IMR-90 (cell line): ENCODE data around the gene SDK1. TPM values are rescaled to one million over a fixed set of nuclear protein-coding genes. Genes with fewer than 3 reads are reported as not detected.

Source experiments
- ATAC-seq: fragments of 200-7000 bp; cut with Tn5 transposase; 2 replicates; pipeline ENCODE4 v1.9.1; 2020; ENCODE audit warnings: low read depth, mild to moderate bottlenecking, moderate library complexity
- BruUV-seq: library from RNA; stranded (reverse); fragments of 400-500 nt; replicated peaks from 2 replicates; lab custom pipeline; 2021; lab: Mats Ljungman, UMichigan
- CTCF ChIA-PET: fragments of 300-600 bp; formaldehyde crosslinking; extraction: SDS; loops from one replicate; lab custom pipeline; 2021; ENCODE audit warnings: antibody characterized with exemption; lab: Yijun Ruan, JAX
- POLR2A ChIA-PET: fragments of 300-600 bp; sonication (Branson Sonifier 250); formaldehyde crosslinking; loops from one replicate; lab custom pipeline; 2022; ENCODE audit warnings: antibody characterized with exemption; ENCODE audit not compliant: unreplicated experiment; lab: Charles Lee
- DNase-seq: peaks from one replicate; pipeline ENCODE4 v3.0.0; 2013
- H2AFZ ChIP-seq: replicated peaks from 2 replicates; pipeline ENCODE3; 2013; ENCODE audit warnings: low read length, mild to moderate bottlenecking; ENCODE audit not compliant: poor library complexity
- H2AK5ac ChIP-seq: 2 replicates; pipeline ENCODE4 v1.6.1; 2013; ENCODE audit warnings: low read depth, low read length, inconsistent platforms
- H2AK9ac ChIP-seq: replicated peaks from 2 replicates; pipeline ENCODE3; 2013; ENCODE audit warnings: mild to moderate bottlenecking, low read depth, low read length, moderate library complexity; ENCODE audit not compliant: poor library complexity
- H2BK120ac ChIP-seq: 2 replicates; pipeline ENCODE4 v1.6.1; 2013; ENCODE audit warnings: low read depth, low read length, inconsistent platforms
- H2BK15ac ChIP-seq: 3 replicates; pipeline ENCODE4 v1.6.1; 2013; ENCODE audit warnings: low read depth, low read length, inconsistent platforms
- H2BK20ac ChIP-seq: 2 replicates; pipeline ENCODE4 v1.6.1; 2013; ENCODE audit warnings: low read depth, mild to moderate bottlenecking, inconsistent platforms, low read length, moderate library complexity
- H2BK5ac ChIP-seq: 2 replicates; pipeline ENCODE4 v1.6.1; 2013; ENCODE audit warnings: mild to moderate bottlenecking, low read depth, low read length, inconsistent platforms; ENCODE audit not compliant: poor library complexity, severe bottlenecking
- H3K14ac ChIP-seq: replicated peaks from 2 replicates; pipeline ENCODE4 v1.6.1; 2013; ENCODE audit warnings: low read depth, low read length, inconsistent platforms
- H3K18ac ChIP-seq: 2 replicates; pipeline ENCODE4 v1.6.1; 2013; ENCODE audit warnings: low read depth, low read length, control low read depth
- H3K23ac ChIP-seq: 2 replicates; pipeline ENCODE4 v1.6.1; 2013; ENCODE audit warnings: low read depth, low read length, inconsistent platforms
- H3K27ac ChIP-seq: 2 replicates; pipeline ENCODE4 v1.5.1; 2013; ENCODE audit warnings: mild to moderate bottlenecking, control low read depth, low read length; ENCODE audit not compliant: insufficient read depth
- H3K27me3 ChIP-seq: 2 replicates; pipeline ENCODE4 v1.6.1; 2013; ENCODE audit warnings: low read length; ENCODE audit not compliant: control insufficient read depth, insufficient read depth
- H3K36me3 ChIP-seq: 2 replicates; pipeline ENCODE4 v1.6.1; 2013; ENCODE audit warnings: low read length, mixed read lengths; ENCODE audit not compliant: control insufficient read depth, insufficient read depth
- H3K4ac ChIP-seq: 2 replicates; pipeline ENCODE4 v1.6.1; 2013; ENCODE audit warnings: low read depth, low read length, inconsistent platforms
- H3K4me1 ChIP-seq: 2 replicates; pipeline ENCODE4 v1.6.1; 2013; ENCODE audit warnings: low read length, mixed read lengths; ENCODE audit not compliant: control insufficient read depth, insufficient read depth
- H3K4me2 ChIP-seq: 2 replicates; pipeline ENCODE4 v1.6.1; 2013; ENCODE audit warnings: low read depth, mild to moderate bottlenecking, control low read depth, low read length, moderate library complexity
- H3K4me3 ChIP-seq: 2 replicates; pipeline ENCODE4 v1.5.1; 2013; ENCODE audit warnings: low read depth, mild to moderate bottlenecking, control low read depth, low read length, moderate library complexity; ENCODE audit not compliant: insufficient read depth
- H3K56ac ChIP-seq: 2 replicates; pipeline ENCODE4 v1.6.1; 2013; ENCODE audit warnings: low read length, inconsistent platforms; ENCODE audit not compliant: insufficient read depth; ENCODE audit errors: extremely low read depth
- H3K79me1 ChIP-seq, 2 experiments: 2 replicates each; pipeline ENCODE4 v1.6.1; 2013; ENCODE audit warnings: low read length in 2 of 2, inconsistent platforms in 1 of 2, low read depth in 1 of 2
- H3K9ac ChIP-seq: 2 replicates; pipeline ENCODE4 v1.6.1; 2013; ENCODE audit warnings: low read depth, low read length, control low read depth
- H3K9me1 ChIP-seq: 2 replicates; pipeline ENCODE4 v1.6.1; 2013; ENCODE audit warnings: low read length, inconsistent platforms; ENCODE audit not compliant: insufficient read depth
- H3K9me3 ChIP-seq: 2 replicates; pipeline ENCODE4 v1.6.1; 2013; ENCODE audit warnings: low read length; ENCODE audit not compliant: control insufficient read depth, insufficient read depth
- H4K20me1 ChIP-seq: 2 replicates; pipeline ENCODE4 v1.6.1; 2013; ENCODE audit warnings: low read length, inconsistent platforms; ENCODE audit not compliant: insufficient read depth
- H4K5ac ChIP-seq: 2 replicates; pipeline ENCODE4 v1.6.1; 2013; ENCODE audit warnings: mild to moderate bottlenecking, low read depth, low read length, control low read depth
- H4K8ac ChIP-seq, 2 experiments: 2 replicates each; pipeline ENCODE4 v1.6.1; 2013; ENCODE audit warnings: low read depth in 2 of 2, low read length in 2 of 2, control low read depth in 1 of 2, inconsistent platforms in 1 of 2
- H4K91ac ChIP-seq: 2 replicates; pipeline ENCODE4 v1.6.1; 2013; ENCODE audit warnings: low read depth, low read length, inconsistent platforms; ENCODE audit not compliant: insufficient read depth
- BHLHE40 ChIP-seq: fragments of 150-350 bp; IDR thresholded peaks from 2 replicates; pipeline ENCODE4 v1.6.1; 2016; ENCODE audit warnings: mild to moderate bottlenecking, low read depth, low read length
- CEBPB ChIP-seq: IDR thresholded peaks from 2 replicates; pipeline ENCODE4 v1.6.1; 2012; ENCODE audit warnings: low read depth, low read length, improper control_type of control experiment
- CHD1 ChIP-seq: IDR thresholded peaks from 2 replicates; pipeline ENCODE4 v1.6.1; 2012; ENCODE audit warnings: low read depth, low read length, improper control_type of control experiment
- FOS ChIP-seq: fragments of 150-350 bp; IDR thresholded peaks from 2 replicates; pipeline ENCODE4 v1.6.1; 2016; ENCODE audit warnings: low read depth, low read length
- MAFK ChIP-seq: IDR thresholded peaks from 2 replicates; pipeline ENCODE4 v1.6.1; 2012; ENCODE audit warnings: low read depth, low read length, improper control_type of control experiment
- MAZ ChIP-seq: IDR thresholded peaks from 2 replicates; pipeline ENCODE4 v1.6.1; 2012; ENCODE audit warnings: low read depth, mild to moderate bottlenecking, low read length, improper control_type of control experiment, moderate library complexity, borderline replicate concordance
- MXI1 ChIP-seq: IDR thresholded peaks from 2 replicates; pipeline ENCODE4 v1.6.1; 2012; ENCODE audit warnings: low read depth, mild to moderate bottlenecking, low read length, moderate library complexity, borderline replicate concordance
- NFE2L2 ChIP-seq: fragments of 150-350 bp; IDR thresholded peaks from 2 replicates; pipeline ENCODE4 v1.6.1; 2016; ENCODE audit warnings: low read depth, mild to moderate bottlenecking, low read length
- POLR2A ChIP-seq: IDR thresholded peaks from 2 replicates; pipeline ENCODE4 v1.6.1; 2012; ENCODE audit warnings: mild to moderate bottlenecking, low read depth, low read length
- RAD21 ChIP-seq: IDR thresholded peaks from 2 replicates; pipeline ENCODE4 v1.6.1; 2012; ENCODE audit warnings: low read length, improper control_type of control experiment
- RFX5 ChIP-seq: IDR thresholded peaks from 2 replicates; pipeline ENCODE4 v1.8.0; 2012; ENCODE audit warnings: low read depth, mild to moderate bottlenecking, low read length, moderate library complexity
- WGBS, 2 experiments: methylation state at CpG; one replicate each; pipeline versions ENCODE4 v1.1.5 to v1.1.7; 2013; ENCODE audit warnings: missing lambda C conversion rate in 2 of 2; ENCODE audit not compliant: insufficient read length in 1 of 2; ENCODE audit errors: extremely low coverage in 2 of 2; 5-methylcytosine and 5-hydroxymethylcytosine counted together
- dilution Hi-C: fragments of 300-500 bp; cut with HindIII; formaldehyde crosslinking; loops from one replicate; pipeline ENCODE4 v1.14.3; 2018; ENCODE audit warnings: low sequenced_read_pairs; ENCODE audit not compliant: unreplicated experiment
- in situ Hi-C: fragments of 300-500 bp; cut with MboI; formaldehyde crosslinking; loops from 3 replicates; pipeline ENCODE4 v1.14.3; 2019; ENCODE audit warnings: low sequenced_read_pairs, inconsistent platforms, mixed read lengths
- intact Hi-C: fragments of 100-400 bp; cut with micrococcal nuclease; formaldehyde crosslinking; loops from 2 replicates; pipeline ENCODE4 v1.10.0; 2022
- polyA plus RNA-seq, 3 experiments: library from polyadenylated mRNA; depleted of rRNA; stranded (reverse); fragments of >200 nt; gene quantifications; 2 replicates each; pipeline ENCODE4 v1.2.3, GENCODE V29; 2012; ENCODE audit warnings: low replicate concordance in 1 of 3
- total RNA-seq: library from RNA; depleted of rRNA; stranded (reverse); fragments of >200 nt; gene quantifications from 2 replicates; pipeline ENCODE4 v1.2.3, GENCODE V29; 2012
- TF ChIP-seq, protein P1 (sequence below): fragments of 150-350 bp; IDR thresholded peaks from 2 replicates; pipeline ENCODE4 v1.6.1; 2016; ENCODE audit warnings: low read depth, mild to moderate bottlenecking, low read length, moderate library complexity, borderline replicate concordance
- TF ChIP-seq, protein P2 (sequence below): conservative IDR thresholded peaks from 2 replicates; pipeline ENCODE4 v1.5.1; 2012; ENCODE audit warnings: mild to moderate bottlenecking, low read depth, low read length, improper control_type of control experiment
- TF ChIP-seq, protein P3 (sequence below): fragments of 150-350 bp; IDR thresholded peaks from 2 replicates; pipeline ENCODE4 v1.6.1; 2017; ENCODE audit warnings: mild to moderate bottlenecking, antibody characterized with exemption, low read length, low read depth

The SDK1 gene
- total and polyA plus RNA-seq, 2 of the 4 experiments (the other 2 are of a cell fraction), result 1.5 to 1.6 TPM

DNA sequence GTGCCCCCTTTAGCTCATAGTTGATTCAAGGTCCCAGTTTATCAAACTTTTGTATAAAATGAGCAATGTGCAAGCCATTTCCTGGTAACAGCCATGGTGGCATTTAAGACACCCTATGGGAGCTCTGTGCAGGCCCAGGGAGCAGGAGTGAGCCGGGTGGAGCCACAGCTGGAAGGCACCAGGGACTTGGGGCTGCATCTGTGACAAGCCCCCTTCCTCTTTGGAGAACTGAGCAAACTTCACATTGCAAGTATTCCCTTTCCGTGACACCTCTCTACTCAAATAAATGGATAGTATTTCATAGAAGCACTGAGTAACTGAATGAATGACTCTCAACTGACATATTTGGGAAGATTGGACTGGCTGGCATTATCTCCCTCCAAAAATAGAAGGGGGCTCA, 822.3 kb downstream of the SDK1 start:
- DNase-seq, result no peak
- H4K5ac ChIP-seq, result no peak overlapping the region
- TF ChIP-seq, protein P1, sequence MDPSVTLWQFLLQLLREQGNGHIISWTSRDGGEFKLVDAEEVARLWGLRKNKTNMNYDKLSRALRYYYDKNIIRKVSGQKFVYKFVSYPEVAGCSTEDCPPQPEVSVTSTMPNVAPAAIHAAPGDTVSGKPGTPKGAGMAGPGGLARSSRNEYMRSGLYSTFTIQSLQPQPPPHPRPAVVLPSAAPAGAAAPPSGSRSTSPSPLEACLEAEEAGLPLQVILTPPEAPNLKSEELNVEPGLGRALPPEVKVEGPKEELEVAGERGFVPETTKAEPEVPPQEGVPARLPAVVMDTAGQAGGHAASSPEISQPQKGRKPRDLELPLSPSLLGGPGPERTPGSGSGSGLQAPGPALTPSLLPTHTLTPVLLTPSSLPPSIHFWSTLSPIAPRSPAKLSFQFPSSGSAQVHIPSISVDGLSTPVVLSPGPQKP, result no peak
- TF ChIP-seq MXI1 (no peak), POLR2A (no peak), BHLHE40 (no peak), CEBPB (no peak), MAFK (no peak), RFX5 (no peak), RAD21 (no peak), CHD1 (no peak), FOS (no peak), MAZ (no peak), NFE2L2 (no peak)
- TF ChIP-seq, protein P2, sequence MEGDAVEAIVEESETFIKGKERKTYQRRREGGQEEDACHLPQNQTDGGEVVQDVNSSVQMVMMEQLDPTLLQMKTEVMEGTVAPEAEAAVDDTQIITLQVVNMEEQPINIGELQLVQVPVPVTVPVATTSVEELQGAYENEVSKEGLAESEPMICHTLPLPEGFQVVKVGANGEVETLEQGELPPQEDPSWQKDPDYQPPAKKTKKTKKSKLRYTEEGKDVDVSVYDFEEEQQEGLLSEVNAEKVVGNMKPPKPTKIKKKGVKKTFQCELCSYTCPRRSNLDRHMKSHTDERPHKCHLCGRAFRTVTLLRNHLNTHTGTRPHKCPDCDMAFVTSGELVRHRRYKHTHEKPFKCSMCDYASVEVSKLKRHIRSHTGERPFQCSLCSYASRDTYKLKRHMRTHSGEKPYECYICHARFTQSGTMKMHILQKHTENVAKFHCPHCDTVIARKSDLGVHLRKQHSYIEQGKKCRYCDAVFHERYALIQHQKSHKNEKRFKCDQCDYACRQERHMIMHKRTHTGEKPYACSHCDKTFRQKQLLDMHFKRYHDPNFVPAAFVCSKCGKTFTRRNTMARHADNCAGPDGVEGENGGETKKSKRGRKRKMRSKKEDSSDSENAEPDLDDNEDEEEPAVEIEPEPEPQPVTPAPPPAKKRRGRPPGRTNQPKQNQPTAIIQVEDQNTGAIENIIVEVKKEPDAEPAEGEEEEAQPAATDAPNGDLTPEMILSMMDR, result no peak
- TF ChIP-seq, protein P3, sequence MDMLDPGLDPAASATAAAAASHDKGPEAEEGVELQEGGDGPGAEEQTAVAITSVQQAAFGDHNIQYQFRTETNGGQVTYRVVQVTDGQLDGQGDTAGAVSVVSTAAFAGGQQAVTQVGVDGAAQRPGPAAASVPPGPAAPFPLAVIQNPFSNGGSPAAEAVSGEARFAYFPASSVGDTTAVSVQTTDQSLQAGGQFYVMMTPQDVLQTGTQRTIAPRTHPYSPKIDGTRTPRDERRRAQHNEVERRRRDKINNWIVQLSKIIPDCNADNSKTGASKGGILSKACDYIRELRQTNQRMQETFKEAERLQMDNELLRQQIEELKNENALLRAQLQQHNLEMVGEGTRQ, result no peak
- H2AK9ac ChIP-seq, result no peak overlapping the region
- H3K79me1 ChIP-seq, result no peaks in the 10 kb centered on the region
- no peaks in the 10 kb centered on the region for H3K36me3 ChIP-seq
- H4K8ac ChIP-seq, result no peak overlapping the region
- H2BK120ac ChIP-seq, result no peak overlapping the region
- no peak overlapping the region for H3K23ac ChIP-seq
- no peaks in the 10 kb centered on the region for H3K4me1 ChIP-seq
- no peak overlapping the region for H3K4me2 ChIP-seq
- ATAC-seq, result no peak
- H2BK5ac ChIP-seq, result no peak overlapping the region
- no peak overlapping the region for H2AK5ac ChIP-seq
- H3K14ac ChIP-seq, result no peak overlapping the region
- no peak overlapping the region for H2BK20ac ChIP-seq
- no peak overlapping the region for H3K56ac ChIP-seq
- H4K91ac ChIP-seq, result no peak overlapping the region
- no peaks in the 10 kb centered on the region for H4K20me1 ChIP-seq
- no peak overlapping the region for H3K4me3 ChIP-seq
- H3K9me1 ChIP-seq, result no peaks in the 10 kb centered on the region
- H3K27me3 ChIP-seq, result no peaks in the 10 kb centered on the region
- no peak overlapping the region for H3K4ac ChIP-seq
- no peak overlapping the region for H3K27ac ChIP-seq
- ChIA-PET POLR2A (no interaction called here), CTCF (no interaction called here)
- H2BK15ac ChIP-seq, result no peak overlapping the region
- no peak overlapping the region for H3K18ac ChIP-seq
- no CpG with 5 or more reads among the region's 2 CpGs for WGBS, 2 experiments
- H3K9ac ChIP-seq, result no peak overlapping the region
- dilution Hi-C loops, result no loop called here
- peaks cover 13% of the 10 kb centered on the region for H3K9me3 ChIP-seq
- in situ Hi-C loops, result no loop called here
- intact Hi-C loops, result no loop called here
- no peak overlapping the region for H2AFZ ChIP-seq
- BruUV-seq, result no TSS peak
